Activated CD8-positive, alpha-beta memory T cell treated with anti-CD3 and anti-CD28 coated beads, Interleukin-2, amount 50 U/mL, for 1 hour (primary cell): ENCODE data around the gene HOXD3.

Experiments
- DNase-seq: peaks from one replicate; pipeline ENCODE4 v3.0.0-alpha.2; 2020; ENCODE audit errors: extremely low read depth

HOXD3 gene

GRCh38 chr2:176149481-176149938 lies 7.6 kb upstream of the HOXD3 start:
- DNase-seq = no peak

GRCh38 chr2:176149939-176150583 lies 7.0 kb upstream of the HOXD3 start:
- DNase-seq = no peak

- DNase-seq = no peak
Observed at GRCh38 chr2:176150584-176151441, 6.3 kb upstream of the HOXD3 start.

- no peak for DNase-seq
Observed at GRCh38 chr2:176151442-176152287, 5.4 kb upstream of the HOXD3 start, which contains the start of gene HOXD4. Gene HOXD4, plus strand, starts transcription at chr2:176151550. Its CDS starts 84 bp downstream, at chr2:176151634.

- no peak for DNase-seq
Observed at GRCh38 chr2:176152350-176153181, 4.5 kb upstream of the HOXD3 start.

- no peak for DNase-seq
Observed at GRCh38 chr2:176154576-176155252, 2.4 kb upstream of the HOXD3 start.

GRCh38 chr2:176155356-176156044 lies 1.6 kb upstream of the HOXD3 start:
- no peak for DNase-seq

GRCh38 chr2:176156301-176156806 lies 753 bp upstream of the HOXD3 start:
- no peak for DNase-seq

GRCh38 chr2:176157499-176158185 lies 535 bp downstream of the HOXD3 start:
- no peak for DNase-seq

- no peak for DNase-seq
Observed at GRCh38 chr2:176158186-176158591, 1.1 kb downstream of the HOXD3 start.

GRCh38 chr2:176158855-176159662 lies 2.0 kb downstream of the HOXD3 start:
- DNase-seq = no peak

GRCh38 chr2:176159663-176160250 lies 2.6 kb downstream of the HOXD3 start:
- no peak for DNase-seq

GRCh38 chr2:176160251-176160985 lies 3.3 kb downstream of the HOXD3 start:
- DNase-seq = no peak

GRCh38 chr2:176160986-176161824 lies 4.1 kb downstream of the HOXD3 start:
- DNase-seq = no peak

- DNase-seq = no peak
Observed at GRCh38 chr2:176161825-176162626, 4.9 kb downstream of the HOXD3 start.
